ENCODE measurements around the gene MAP2K3.

GRCh38 chr17:21235921-21236320, 48.6 kb upstream of the MAP2K3 start:
- TF ChIP-seq USF2 (IDR thresholded peaks at IDR 0.05; ENCODE audit: low read depth, low read length) = no peak
- no peak for TF ChIP-seq CTCF (conservative IDR thresholded peaks at IDR 0.05; ENCODE audit: low read depth, low read length)
